Osteocyte (in vitro differentiated cells): ENCODE measurements around the gene SUN1. TPM values are rescaled to one million over a fixed set of nuclear protein-coding genes. Genes with fewer than 3 reads are reported as not detected.

Experiments used
- DNase-seq: peaks from one replicate; pipeline ENCODE4 v3.0.0; 2021; ENCODE audit warnings: mixed read lengths; ENCODE audit not compliant: unreplicated experiment; ENCODE audit errors: extremely low spot score
- H3K27ac Mint-ChIP-seq: one replicate; pipeline ENCODE4 v1.8.0; 2021; ENCODE audit warnings: mild to moderate bottlenecking, mixed read lengths; ENCODE audit not compliant: unreplicated experiment
- H3K27me3 Mint-ChIP-seq: one replicate; pipeline ENCODE4 v1.8.0; 2021; ENCODE audit warnings: mixed read lengths; ENCODE audit not compliant: unreplicated experiment
- H3K36me3 Mint-ChIP-seq: one replicate; pipeline ENCODE4 v1.8.0; 2021; ENCODE audit warnings: mixed read lengths; ENCODE audit not compliant: unreplicated experiment
- H3K4me1 Mint-ChIP-seq: one replicate; pipeline ENCODE4 v1.8.0; 2021; ENCODE audit warnings: mixed read lengths; ENCODE audit not compliant: unreplicated experiment
- H3K4me3 Mint-ChIP-seq: one replicate; pipeline ENCODE4 v1.8.0; 2021; ENCODE audit warnings: mild to moderate bottlenecking, moderate library complexity, mixed read lengths; ENCODE audit not compliant: unreplicated experiment
- H3K9me3 Mint-ChIP-seq: one replicate; pipeline ENCODE4 v1.8.0; 2021; ENCODE audit warnings: mixed read lengths; ENCODE audit not compliant: unreplicated experiment
- CTCF ChIP-seq: fragments of 200-600 bp; sonication (generic); IDR thresholded peaks from 2 replicates; pipeline ENCODE4 v1.5.0; 2021; ENCODE audit warnings: antibody characterized with exemption, mild to moderate bottlenecking, moderate library complexity
- total RNA-seq: library from RNA; stranded (reverse); gene quantifications from 2 replicates; pipeline ENCODE4 v1.2.1, GENCODE V29; 2021

SUN1 gene
- total RNA-seq, 1 donor from 2014 or later: 212 TPM

- no peaks in the 10 kb centered on the region for H3K4me1 Mint-ChIP-seq
- no peak overlapping the region for H3K4me3 Mint-ChIP-seq
- no peak overlapping the region for H3K27ac Mint-ChIP-seq
- no peaks in the 10 kb centered on the region for H3K27me3 Mint-ChIP-seq
- H3K36me3 Mint-ChIP-seq: peaks cover 34% of the 10 kb centered on the region
- no peaks in the 10 kb centered on the region for H3K9me3 Mint-ChIP-seq
- no peak for TF ChIP-seq CTCF
- no peak for DNase-seq
Observed at GRCh38 chr7:890868-891267, 58.6 kb downstream of the SUN1 start.

GRCh38 chr7:891291-891690, 59.0 kb downstream of the SUN1 start:
- no peak overlapping the region for H3K4me3 Mint-ChIP-seq
- no peaks in the 10 kb centered on the region for H3K27me3 Mint-ChIP-seq
- H3K4me1 Mint-ChIP-seq: no peaks in the 10 kb centered on the region
- no peak overlapping the region for H3K27ac Mint-ChIP-seq
- no peak for DNase-seq
- peaks cover 38% of the 10 kb centered on the region for H3K36me3 Mint-ChIP-seq
- TF ChIP-seq CTCF: no peak
- H3K9me3 Mint-ChIP-seq: no peaks in the 10 kb centered on the region

GRCh38 chr7:891805-892204, 59.5 kb downstream of the SUN1 start:
- Mint-ChIP-seq H3K27me3 (no peaks in the 10 kb centered on the region), H3K36me3 (peaks cover 40% of the 10 kb centered on the region), H3K4me3 (no peak overlapping the region), H3K9me3 (no peaks in the 10 kb centered on the region), H3K27ac (no peak overlapping the region), H3K4me1 (no peaks in the 10 kb centered on the region)
- DNase-seq: no peak
- TF ChIP-seq CTCF: no peak

- Mint-ChIP-seq H3K27me3 (no peaks in the 10 kb centered on the region), H3K36me3 (peaks cover 41% of the 10 kb centered on the region), H3K4me3 (no peak overlapping the region), H3K9me3 (no peaks in the 10 kb centered on the region), H3K4me1 (no peaks in the 10 kb centered on the region), H3K27ac (no peak overlapping the region)
- no peak for DNase-seq
- no peak for TF ChIP-seq CTCF
Observed at GRCh38 chr7:892648-893593, 60.6 kb downstream of the SUN1 start.

- no peaks in the 10 kb centered on the region for H3K27me3 Mint-ChIP-seq
- TF ChIP-seq CTCF: no peak
- H3K36me3 Mint-ChIP-seq: peaks cover 38% of the 10 kb centered on the region
Observed at GRCh38 chr7:893686-894085, 61.4 kb downstream of the SUN1 start.

More at GRCh38 chr7:893686-894085, 61.4 kb downstream of the SUN1 start:
- Mint-ChIP-seq H3K4me3 (no peak overlapping the region), H3K4me1 (no peaks in the 10 kb centered on the region), H3K9me3 (no peaks in the 10 kb centered on the region), H3K27ac (no peak overlapping the region)
- no peak for DNase-seq
